HG03103 (cell line): ENCODE data around the gene DONSON.

Experiments used
- ATAC-seq: cut with Tn5 transposase; IDR thresholded peaks from one replicate; pipeline ENCODE4 v1.9.1; 2021; ENCODE audit warnings: low read depth; ENCODE audit not compliant: unreplicated experiment

DONSON gene

GRCh38 chr21:33562389-33562788, 26.1 kb downstream of the DONSON start:
- ATAC-seq: no peak

GRCh38 chr21:33561373-33561772, 27.1 kb downstream of the DONSON start:
- ATAC-seq: no peak

GRCh38 chr21:33560965-33561364, 27.5 kb downstream of the DONSON start:
- ATAC-seq: no peak

DNA sequence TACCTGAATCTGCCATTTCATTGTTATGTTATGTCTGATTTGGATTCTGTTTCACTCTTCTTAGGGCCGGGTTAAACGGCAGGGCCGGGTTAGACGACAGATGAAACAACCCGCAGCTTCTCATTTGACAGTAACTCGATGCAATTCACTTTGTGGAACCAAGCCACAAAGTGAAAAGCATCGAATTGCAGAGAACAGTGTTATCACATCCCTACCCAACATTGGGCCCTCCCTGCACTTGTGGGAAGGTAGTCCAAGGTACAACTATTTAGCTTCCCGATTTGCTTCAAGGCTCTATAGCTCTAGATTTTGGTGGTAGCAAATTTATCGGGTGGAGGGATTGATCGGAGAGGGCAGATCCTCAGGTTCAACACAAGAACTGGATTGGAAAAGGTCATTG, 28.7 kb downstream of the DONSON start:
- ATAC-seq: no peak

- no peak for ATAC-seq
Observed at GRCh38 chr21:33558777-33559421, 29.6 kb downstream of the DONSON start.

GRCh38 chr21:33557447-33557846, 31.0 kb downstream of the DONSON start:
- ATAC-seq: no peak

GRCh38 chr21:33554982-33555344, 33.5 kb downstream of the DONSON start:
- no peak for ATAC-seq

GRCh38 chr21:33554236-33554981, 34.1 kb downstream of the DONSON start:
- no peak for ATAC-seq

GRCh38 chr21:33552999-33553598, 35.4 kb downstream of the DONSON start:
- ATAC-seq: no peak

GRCh38 chr21:33552093-33552998, 36.1 kb downstream of the DONSON start:
- ATAC-seq: no peak

- ATAC-seq: no peak
Observed at GRCh38 chr21:33551664-33552063, 36.8 kb downstream of the DONSON start.

- ATAC-seq: no peak
Observed at GRCh38 chr21:33550772-33551660, 37.5 kb downstream of the DONSON start.

GRCh38 chr21:33549848-33550771, 38.4 kb downstream of the DONSON start:
- ATAC-seq: no peak

DNA sequence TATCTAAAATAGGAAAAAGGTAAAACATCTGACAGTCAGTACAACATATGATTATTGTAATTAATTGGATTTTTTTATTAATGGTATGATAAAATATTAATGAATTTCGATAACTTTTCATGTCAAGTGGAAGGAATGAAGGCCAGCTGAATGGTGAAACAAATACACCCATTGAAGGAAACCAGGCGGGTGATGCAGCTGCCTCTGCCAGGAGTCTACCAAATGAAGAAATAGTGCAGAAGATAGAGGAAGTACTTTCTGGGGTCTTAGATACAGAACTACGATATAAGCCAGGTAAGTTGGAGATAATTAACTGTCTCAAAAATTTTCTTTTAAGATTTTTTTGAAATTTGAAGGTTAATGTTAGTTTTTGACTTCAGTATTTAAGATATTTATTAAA, 42.4 kb downstream of the DONSON start:
- ATAC-seq: no peak

DNA sequence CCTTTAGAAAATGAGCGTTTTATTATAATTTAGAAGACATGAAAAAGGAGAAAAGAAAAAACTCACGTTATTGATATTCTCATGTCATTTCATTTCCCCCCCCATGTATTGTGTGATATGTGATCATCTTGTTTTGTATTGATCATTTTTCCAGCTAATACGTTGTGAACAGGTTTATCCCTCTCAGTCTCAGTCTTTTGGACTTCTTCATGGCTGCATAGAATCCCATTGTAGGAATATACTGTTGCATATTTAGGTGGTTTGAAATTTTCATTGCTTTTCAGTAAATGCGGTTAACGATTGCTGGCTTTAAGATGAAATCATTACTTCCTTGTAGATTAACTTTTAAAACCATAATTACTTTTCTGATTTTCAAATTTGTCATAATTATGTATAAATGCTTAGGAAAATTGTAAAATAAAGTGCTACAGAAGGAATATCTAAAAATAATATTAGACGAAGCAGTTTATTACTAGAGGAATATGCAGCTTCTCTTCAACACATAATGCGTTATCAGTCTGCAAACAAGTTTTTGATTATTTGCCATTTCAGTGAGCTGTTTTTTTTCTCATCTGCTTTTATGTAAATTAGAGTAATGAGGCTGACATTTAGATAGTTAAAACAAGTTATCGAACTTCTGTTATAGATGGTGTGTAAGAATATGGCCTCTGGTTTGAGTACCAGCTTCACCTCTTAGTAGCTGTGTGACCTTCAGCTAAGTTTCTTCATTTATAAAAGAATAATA, 43.9 kb downstream of the DONSON start:
- ATAC-seq: no peak

- no peak for ATAC-seq
Observed at GRCh38 chr21:33543505-33544129, 44.9 kb downstream of the DONSON start.

GRCh38 chr21:33542640-33543504, 45.6 kb downstream of the DONSON start, which contains the start of gene SON:
Gene SON, plus strand, starts transcription at chr21:33543038. Its CDS starts 55 bp downstream, at chr21:33543093.
- peak; percentile 94 for ATAC-seq
